HEK293 (cell line): ENCODE results near the gene PIP5K1C.

Experiments
- CTCF ChIA-PET: fragments of 350-600 bp; formaldehyde crosslinking; extraction: SDS; loops from one replicate; lab custom pipeline; 2021; ENCODE audit warnings: antibody characterized with exemption; lab: Yijun Ruan, JAX
- POLR2A ChIA-PET: fragments of 300-600 bp; formaldehyde crosslinking; extraction: SDS; loops from one replicate; lab custom pipeline; 2020; ENCODE audit warnings: antibody characterized with exemption, inconsistent platforms; lab: Yijun Ruan, JAX
- H3K27ac ChIP-seq: fragments of 200-500 bp; sonication (Bioruptor generic); 2 replicates; pipeline ENCODE4 v1.5.1; 2014; ENCODE audit warnings: low read depth, low read length, control low read depth, inconsistent platforms; ENCODE audit errors: extremely low read depth
- H3K36me3 ChIP-seq, 2 experiments: fragments of 200-500 bp in 1 of 2; sonication (Bioruptor generic) in 1 of 2; 1 replicate in 1 of 2; 2 replicates in 1 of 2; pipeline ENCODE4 v1.5.1; 2014 to 2017; ENCODE audit warnings: inconsistent platforms in 2 of 2, low read length in 2 of 2; ENCODE audit not compliant: control insufficient read depth in 2 of 2, insufficient read depth in 1 of 2
- H3K4me1 ChIP-seq: fragments of 200-500 bp; sonication (Bioruptor generic); 2 replicates; pipeline ENCODE4 v1.5.1; 2014; ENCODE audit warnings: mild to moderate bottlenecking, low read length, inconsistent platforms; ENCODE audit not compliant: control insufficient read depth, insufficient read depth
- H3K4me3 ChIP-seq: 2 replicates; pipeline ENCODE4 v1.5.1; 2011; ENCODE audit warnings: low read depth, mild to moderate bottlenecking, control low read depth, low read length, moderate library complexity
- H3K9me3 ChIP-seq: fragments of 200-500 bp; sonication (Bioruptor generic); 2 replicates; pipeline ENCODE4 v1.5.1; 2014; ENCODE audit warnings: low read depth, low read length, inconsistent platforms; ENCODE audit not compliant: control insufficient read depth, insufficient read depth
- AEBP2 ChIP-seq: fragments of 450-650 bp; formaldehyde crosslinking; IDR thresholded peaks from 2 replicates; pipeline ENCODE4 v1.5.1; 2016; ENCODE audit warnings: missing biosample characterization, missing genetic modification characterization, borderline replicate concordance
- CTCF ChIP-seq: fragments of 450-650 bp; formaldehyde crosslinking; IDR thresholded peaks from 2 replicates; pipeline ENCODE4 v1.5.1; 2016; ENCODE audit warnings: missing biosample characterization, missing genetic modification characterization
- KLF17 ChIP-seq: fragments of 450-650 bp; formaldehyde crosslinking; IDR thresholded peaks from 2 replicates; pipeline ENCODE4 v1.5.1; 2016; ENCODE audit warnings: missing biosample characterization, missing genetic modification characterization
- KLF7 ChIP-seq: fragments of 450-650 bp; formaldehyde crosslinking; IDR thresholded peaks from 2 replicates; pipeline ENCODE4 v1.5.1; 2016; ENCODE audit warnings: missing biosample characterization, missing genetic modification characterization, borderline replicate concordance
- MYNN ChIP-seq: fragments of 450-650 bp; formaldehyde crosslinking; IDR thresholded peaks from 2 replicates; pipeline ENCODE4 v1.5.1; 2016; ENCODE audit warnings: missing biosample characterization, missing genetic modification characterization, borderline replicate concordance
- TCF7L2 ChIP-seq: IDR thresholded peaks from 2 replicates; pipeline ENCODE4 v1.6.1; 2011; ENCODE audit warnings: low read depth, mild to moderate bottlenecking, inconsistent platforms, low read length, moderate library complexity, borderline replicate concordance
- WT1 ChIP-seq: fragments of 450-650 bp; formaldehyde crosslinking; IDR thresholded peaks from 2 replicates; pipeline ENCODE4 v1.5.1; 2016; ENCODE audit warnings: missing biosample characterization, missing genetic modification characterization
- ZBTB11 ChIP-seq: fragments of 450-650 bp; formaldehyde crosslinking; conservative IDR thresholded peaks from 2 replicates; pipeline ENCODE4 v1.5.1; 2016; ENCODE audit warnings: low read depth, missing biosample characterization, missing genetic modification characterization
- ZBTB26 ChIP-seq: fragments of 450-650 bp; formaldehyde crosslinking; optimal IDR thresholded peaks from 2 replicates; pipeline ENCODE3; 2016; ENCODE audit warnings: missing biosample characterization, mild to moderate bottlenecking, missing genetic modification characterization
- ZNF174 ChIP-seq: fragments of 450-650 bp; formaldehyde crosslinking; IDR thresholded peaks from 2 replicates; pipeline ENCODE4 v1.5.0; 2017; ENCODE audit warnings: missing biosample characterization, mild to moderate bottlenecking, missing genetic modification characterization
- ZNF239 ChIP-seq: fragments of 450-650 bp; formaldehyde crosslinking; IDR thresholded peaks from 2 replicates; pipeline ENCODE4 v1.5.1; 2016; ENCODE audit warnings: missing biosample characterization, missing genetic modification characterization
- ZNF248 ChIP-seq: fragments of 450-650 bp; formaldehyde crosslinking; IDR thresholded peaks from 2 replicates; pipeline ENCODE4 v1.5.1; 2017; ENCODE audit warnings: missing biosample characterization, missing genetic modification characterization
- ZNF292 ChIP-seq: fragments of 450-650 bp; formaldehyde crosslinking; IDR thresholded peaks from 2 replicates; pipeline ENCODE4 v1.5.1; 2016; ENCODE audit warnings: low read depth, missing biosample characterization, missing genetic modification characterization, borderline replicate concordance
- ZNF37A ChIP-seq: fragments of 450-650 bp; IDR thresholded peaks from 2 replicates; pipeline ENCODE4 v1.5.1; 2018; ENCODE audit warnings: missing biosample characterization, missing genetic modification characterization
- ZNF398 ChIP-seq: fragments of 450-650 bp; formaldehyde crosslinking; IDR thresholded peaks from 2 replicates; pipeline ENCODE4 v1.5.1; 2017; ENCODE audit warnings: missing biosample characterization, missing genetic modification characterization
- ZNF610 ChIP-seq: fragments of 450-650 bp; formaldehyde crosslinking; IDR thresholded peaks from 2 replicates; pipeline ENCODE4 v1.5.1; 2016; ENCODE audit warnings: missing biosample characterization, missing genetic modification characterization, borderline replicate concordance
- ZNF621 ChIP-seq: fragments of 450-650 bp; formaldehyde crosslinking; IDR thresholded peaks from 2 replicates; pipeline ENCODE4 v1.5.1; 2017; ENCODE audit warnings: missing biosample characterization, missing genetic modification characterization
- ZNF692 ChIP-seq: fragments of 450-650 bp; formaldehyde crosslinking; IDR thresholded peaks from 2 replicates; pipeline ENCODE4 v1.5.1; 2016; ENCODE audit warnings: missing biosample characterization, missing genetic modification characterization

PIP5K1C gene

GRCh38 chr19:3682286-3682685 lies 18.0 kb downstream of the PIP5K1C start:
- peaks cover under 1% of the 10 kb centered on the region; the same call in 1 of the 2 replicates for H3K4me1 ChIP-seq
- TF ChIP-seq KLF17 (tag by site-specific recombination) = no peak
- no peak for TF ChIP-seq MYNN (tag by site-specific recombination)
- no peak for TF ChIP-seq ZNF621
- TF ChIP-seq ZBTB11 (tag by site-specific recombination) = no peak
- TF ChIP-seq ZNF692 = no peak
- no peak for TF ChIP-seq ZNF37A (tag by site-specific recombination)
- no peak for TF ChIP-seq AEBP2 (tag by site-specific recombination)
- TF ChIP-seq ZNF292 = no peak
- TF ChIP-seq ZNF248 (tag by site-specific recombination) = no peak
- no peak for TF ChIP-seq ZBTB26 (tag by site-specific recombination)
- no peak for TF ChIP-seq CTCF (tag by site-specific recombination)
- TF ChIP-seq ZNF610 (tag by site-specific recombination) = no peak
- TF ChIP-seq ZNF174 (tag by site-specific recombination) = no peak
- TF ChIP-seq TCF7L2 = no peak
- TF ChIP-seq WT1 = no peak
- TF ChIP-seq ZNF239 (tag by site-specific recombination) = no peak
- no peak for TF ChIP-seq KLF7 (tag by site-specific recombination)
- TF ChIP-seq ZNF398 (tag by site-specific recombination) = no peak
- no peak overlapping the region for H3K4me3 ChIP-seq
- H3K27ac ChIP-seq = no peak overlapping the region
- H3K9me3 ChIP-seq = no peaks in the 10 kb centered on the region
- ChIA-PET POLR2A (no interaction called here), CTCF (no interaction called here)
- H3K36me3 ChIP-seq = peaks cover 0 to 7% of the 10 kb centered on the region in 2 experiments; a peak in 2 of 3 replicates
